H1 (cell line): ENCODE results near the gene TASOR2.

Experiments
- EGR1 ChIP-seq: IDR thresholded peaks from 2 replicates; pipeline ENCODE4 v1.6.1; 2011; ENCODE audit warnings: low read depth, low read length, borderline replicate concordance
- EZH2 ChIP-seq: fragments of 200-600 bp; sonication (generic); IDR thresholded peaks from 2 replicates; pipeline ENCODE4 v1.7.1; 2012; ENCODE audit warnings: low read depth, mild to moderate bottlenecking, moderate library complexity, low read length, inconsistent platforms; ENCODE audit not compliant: severe bottlenecking
- GABPA ChIP-seq: IDR thresholded peaks from 2 replicates; pipeline ENCODE4 v1.6.1; 2011; ENCODE audit warnings: mild to moderate bottlenecking, low read length, moderate library complexity, borderline replicate concordance; ENCODE audit not compliant: insufficient read depth
- RAD21 ChIP-seq, 2 experiments: IDR thresholded peaks in 1 of 2; conservative IDR thresholded peaks in 1 of 2; 2 replicates each; pipeline ENCODE4 v1.6.1; 2011; ENCODE audit warnings: low read depth in 2 of 2, low read length in 2 of 2, improper control_type of control experiment in 1 of 2, inconsistent platforms in 1 of 2, mild to moderate bottlenecking in 1 of 2, moderate library complexity in 1 of 2
- SRF ChIP-seq: IDR thresholded peaks from 2 replicates; pipeline ENCODE4 v1.6.1; 2011; ENCODE audit warnings: mild to moderate bottlenecking, low read depth, low read length, moderate library complexity
- YY1 ChIP-seq: IDR thresholded peaks from 2 replicates; pipeline ENCODE4 v1.6.1; 2011; ENCODE audit warnings: low read depth, mild to moderate bottlenecking, low read length
- TF ChIP-seq, protein P1 (sequence below), 3 experiments: IDR thresholded peaks; 1 replicate in 2 of 3; 2 replicates in 1 of 3; pipeline versions ENCODE4 v1.5.1 to v1.6.1; 2011; ENCODE audit warnings: low read length in 3 of 3, mild to moderate bottlenecking in 3 of 3, inconsistent platforms in 2 of 3, low read depth in 1 of 3, moderate library complexity in 1 of 3; ENCODE audit not compliant: insufficient read depth in 1 of 3; ENCODE audit errors: control extremely low read depth in 1 of 3
- TF ChIP-seq, protein P2 (sequence below): IDR thresholded peaks from 2 replicates; pipeline ENCODE4 v1.6.1; 2012; ENCODE audit warnings: inconsistent platforms
- TF ChIP-seq, protein P3 (sequence below): IDR thresholded peaks from 2 replicates; pipeline ENCODE4 v1.6.1; 2012; ENCODE audit warnings: inconsistent platforms

DNA sequence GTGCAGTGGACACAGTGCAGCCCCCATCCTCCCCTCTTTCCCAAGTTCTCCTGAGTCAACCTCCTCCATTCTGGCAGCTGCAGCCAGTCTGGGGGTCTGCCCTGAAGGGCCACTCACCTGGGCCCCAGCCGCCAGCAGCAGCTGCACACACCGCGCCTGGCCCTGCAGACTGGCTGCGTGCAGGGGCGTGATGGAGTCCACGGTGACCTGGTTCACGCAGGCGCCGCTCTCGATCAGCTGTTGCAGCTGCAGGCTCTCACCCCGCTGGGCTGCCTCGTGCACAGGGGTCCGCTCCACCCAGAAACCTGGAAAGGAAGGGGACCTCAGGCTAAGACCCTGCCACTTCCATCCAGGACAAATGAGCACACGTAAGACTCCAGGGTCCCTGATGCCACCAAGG lies 31.9 kb upstream of the TASOR2 start:
- TF ChIP-seq SRF (no peak), GABPA (no peak), YY1 (no peak), EZH2 (no peak), RAD21 (IDR thresholded peaks at IDR 0.05 in 1 of 2, conservative IDR thresholded peaks at IDR 0.05 in 1 of 2; ENCODE audit: low read depth in 2 of 2, low read length in 2 of 2) (no peak), EGR1 (no peak)
- TF ChIP-seq, protein P1, sequence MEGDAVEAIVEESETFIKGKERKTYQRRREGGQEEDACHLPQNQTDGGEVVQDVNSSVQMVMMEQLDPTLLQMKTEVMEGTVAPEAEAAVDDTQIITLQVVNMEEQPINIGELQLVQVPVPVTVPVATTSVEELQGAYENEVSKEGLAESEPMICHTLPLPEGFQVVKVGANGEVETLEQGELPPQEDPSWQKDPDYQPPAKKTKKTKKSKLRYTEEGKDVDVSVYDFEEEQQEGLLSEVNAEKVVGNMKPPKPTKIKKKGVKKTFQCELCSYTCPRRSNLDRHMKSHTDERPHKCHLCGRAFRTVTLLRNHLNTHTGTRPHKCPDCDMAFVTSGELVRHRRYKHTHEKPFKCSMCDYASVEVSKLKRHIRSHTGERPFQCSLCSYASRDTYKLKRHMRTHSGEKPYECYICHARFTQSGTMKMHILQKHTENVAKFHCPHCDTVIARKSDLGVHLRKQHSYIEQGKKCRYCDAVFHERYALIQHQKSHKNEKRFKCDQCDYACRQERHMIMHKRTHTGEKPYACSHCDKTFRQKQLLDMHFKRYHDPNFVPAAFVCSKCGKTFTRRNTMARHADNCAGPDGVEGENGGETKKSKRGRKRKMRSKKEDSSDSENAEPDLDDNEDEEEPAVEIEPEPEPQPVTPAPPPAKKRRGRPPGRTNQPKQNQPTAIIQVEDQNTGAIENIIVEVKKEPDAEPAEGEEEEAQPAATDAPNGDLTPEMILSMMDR (IDR thresholded peaks at IDR 0.05; ENCODE audit: control extremely low read depth in 1 of 3, insufficient read depth in 1 of 3, low read depth in 1 of 3, low read length in 3 of 3), result no peak
- TF ChIP-seq, protein P2, sequence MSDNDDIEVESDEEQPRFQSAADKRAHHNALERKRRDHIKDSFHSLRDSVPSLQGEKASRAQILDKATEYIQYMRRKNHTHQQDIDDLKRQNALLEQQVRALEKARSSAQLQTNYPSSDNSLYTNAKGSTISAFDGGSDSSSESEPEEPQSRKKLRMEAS, result no peak
- TF ChIP-seq, protein P3, sequence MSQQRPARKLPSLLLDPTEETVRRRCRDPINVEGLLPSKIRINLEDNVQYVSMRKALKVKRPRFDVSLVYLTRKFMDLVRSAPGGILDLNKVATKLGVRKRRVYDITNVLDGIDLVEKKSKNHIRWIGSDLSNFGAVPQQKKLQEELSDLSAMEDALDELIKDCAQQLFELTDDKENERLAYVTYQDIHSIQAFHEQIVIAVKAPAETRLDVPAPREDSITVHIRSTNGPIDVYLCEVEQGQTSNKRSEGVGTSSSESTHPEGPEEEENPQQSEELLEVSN, result no peak
